A673 (cell line): ENCODE measurements around the gene ASAH2B. TPM values are rescaled to one million over a fixed set of nuclear protein-coding genes. Genes with fewer than 3 reads are reported as not detected.

Source experiments
- BruUV-seq: library from RNA; stranded (reverse); fragments of 400-500 nt; replicated peaks from 2 replicates; lab custom pipeline; 2021; lab: Mats Ljungman, UMichigan
- CTCF ChIA-PET: fragments of 300-600 bp; sonication (Branson Sonifier 250); formaldehyde crosslinking; loops from one replicate; lab custom pipeline; 2022; ENCODE audit warnings: antibody characterized with exemption; lab: Charles Lee
- POLR2A ChIA-PET: fragments of 300-600 bp; sonication (Branson Sonifier 250); formaldehyde crosslinking; loops from one replicate; lab custom pipeline; 2022; ENCODE audit warnings: antibody characterized with exemption; ENCODE audit not compliant: low non-redundant PET; lab: Charles Lee
- DNase-seq: peaks from one replicate; pipeline ENCODE4 v3.0.0-alpha.2; 2015; ENCODE audit warnings: low spot score
- H3K27ac ChIP-seq: fragments of 200-600 bp; sonication (generic); 2 replicates; pipeline ENCODE4 v1.5.1; 2016; ENCODE audit warnings: mixed run types, low read depth, mild to moderate bottlenecking, mixed read lengths, antibody characterized with exemption, low read length; ENCODE audit not compliant: poor library complexity, severe bottlenecking
- H3K27me3 ChIP-seq: fragments of 200-600 bp; sonication (generic); replicated peaks from 2 replicates; pipeline ENCODE4 v1.6.1; 2017; ENCODE audit warnings: mixed run types, low read depth, mild to moderate bottlenecking, mixed read lengths, antibody characterized with exemption, low read length; ENCODE audit not compliant: insufficient read depth, poor library complexity
- H3K36me3 ChIP-seq: fragments of 200-600 bp; sonication (generic); 2 replicates; pipeline ENCODE4 v1.6.1; 2016; ENCODE audit warnings: mixed run types, mild to moderate bottlenecking, mixed read lengths, antibody characterized with exemption, low read length; ENCODE audit not compliant: insufficient read depth, poor library complexity, severe bottlenecking
- H3K4me1 ChIP-seq: fragments of 200-600 bp; sonication (generic); 2 replicates; pipeline ENCODE4 v1.6.1; 2017; ENCODE audit warnings: mixed run types, mild to moderate bottlenecking, mixed read lengths, antibody characterized with exemption, low read length; ENCODE audit not compliant: insufficient read depth, poor library complexity, severe bottlenecking
- H3K4me3 ChIP-seq: fragments of 200-600 bp; sonication (generic); 2 replicates; pipeline ENCODE4 v1.5.1; 2016; ENCODE audit warnings: low read depth, mixed run types, mild to moderate bottlenecking, mixed read lengths, low read length; ENCODE audit not compliant: poor library complexity, severe bottlenecking
- H3K9me3 ChIP-seq: fragments of 200-600 bp; sonication (generic); 2 replicates; pipeline ENCODE4 v1.6.1; 2016; ENCODE audit warnings: mixed run types, low read depth, mild to moderate bottlenecking, mixed read lengths, antibody characterized with exemption, low read length; ENCODE audit not compliant: poor library complexity, severe bottlenecking
- CTCF ChIP-seq: fragments of 300-800, 200-600 bp; sonication (generic); conservative IDR thresholded peaks from 2 replicates; pipeline ENCODE4 v1.5.1; 2017; ENCODE audit warnings: low read depth, mild to moderate bottlenecking, antibody characterized with exemption, low read length, moderate library complexity, mixed read lengths
- EZH2 ChIP-seq: fragments of 200-600 bp; sonication (generic); IDR thresholded peaks from 2 replicates; pipeline ENCODE4 v1.6.1; 2017; ENCODE audit warnings: borderline replicate concordance, low read depth, mild to moderate bottlenecking, mixed read lengths, antibody characterized with exemption, low read length; ENCODE audit not compliant: poor library complexity, severe bottlenecking
- intact Hi-C: fragments of 100-400 bp; cut with micrococcal nuclease; formaldehyde crosslinking; loops from one replicate; pipeline ENCODE4 v1.10.0; 2022; ENCODE audit not compliant: unreplicated experiment
- total RNA-seq: library from RNA; stranded (reverse); gene quantifications from 2 replicates; pipeline ENCODE4 v1.2.3, GENCODE V29; 2021

ASAH2B gene
- total RNA-seq, 1 experiment from 2014 or later, result 5.3 TPM

- TF ChIP-seq CTCF (no peak), EZH2 (no peak)
- BruUV-seq, result no TSS peak
- H3K4me3 ChIP-seq, result no peak overlapping the region
- no peaks in the 10 kb centered on the region for H3K36me3 ChIP-seq
- ChIA-PET CTCF (no interaction called here), POLR2A (no interaction called here)
- DNase-seq, result no peak
- intact Hi-C loops, result no loop called here
- H3K27ac ChIP-seq, result no peak overlapping the region
- peaks cover 30% of the 10 kb centered on the region for H3K27me3 ChIP-seq
- no peaks in the 10 kb centered on the region for H3K4me1 ChIP-seq
- H3K9me3 ChIP-seq, result no peaks in the 10 kb centered on the region
Observed at GRCh38 chr10:50807851-50808776, 68.4 kb downstream of the ASAH2B start.

Other genes with a start within 250 kb of the ASAH2B start
- gene SGMS1, start 116.0 kb upstream of the ASAH2B start, total RNA-seq, result 13.0 and 13.2 TPM in 2 replicates
- not detected in 2 replicates for gene A1CF, start 145.7 kb downstream of the ASAH2B start, total RNA-seq